Measurements from ENCODE around the gene CDK6. TPM values are rescaled to one million over a fixed set of nuclear protein-coding genes. Genes with fewer than 3 reads are reported as not detected.

CDK6 gene
- polyA plus RNA-seq, 3 donors: 40.8 to 45.1 (median 42.3) TPM

- DNase-seq (ENCODE audit: low read depth in 3 of 3, low spot score in 2 of 3): no peak
Observed at GRCh38 chr7:92830027-92830426, 6.3 kb downstream of the CDK6 start.

GRCh38 chr7:92827464-92828120, 8.8 kb downstream of the CDK6 start:
- no peak for DNase-seq (ENCODE audit: low read depth in 3 of 3, low spot score in 2 of 3)

GRCh38 chr7:92826258-92826938, 10.0 kb downstream of the CDK6 start:
- no peak for DNase-seq (ENCODE audit: low read depth in 3 of 3, low spot score in 2 of 3)

- no peak for DNase-seq (ENCODE audit: low read depth in 3 of 3, low spot score in 2 of 3)
Observed at GRCh38 chr7:92824901-92825480, 11.4 kb downstream of the CDK6 start.

GRCh38 chr7:92824450-92824849, 11.9 kb downstream of the CDK6 start:
- DNase-seq (ENCODE audit: low read depth in 3 of 3, low spot score in 2 of 3): no peak

- no peak for DNase-seq (ENCODE audit: low read depth in 3 of 3, low spot score in 2 of 3)
Observed at GRCh38 chr7:92823042-92823441, 13.3 kb downstream of the CDK6 start.

- DNase-seq (ENCODE audit: low read depth in 3 of 3, low spot score in 2 of 3): no peak
Observed at GRCh38 chr7:92820191-92820590, 16.2 kb downstream of the CDK6 start.

- DNase-seq (ENCODE audit: low read depth in 3 of 3, low spot score in 2 of 3): no peak
Observed at GRCh38 chr7:92817398-92817797, 19.0 kb downstream of the CDK6 start.

- no peak for DNase-seq (ENCODE audit: low read depth in 3 of 3, low spot score in 2 of 3)
Observed at GRCh38 chr7:92815412-92815811, 21.0 kb downstream of the CDK6 start.

GRCh38 chr7:92813390-92814024, 22.9 kb downstream of the CDK6 start:
- DNase-seq (ENCODE audit: low read depth in 3 of 3, low spot score in 2 of 3): no peak

- DNase-seq (ENCODE audit: low read depth in 3 of 3, low spot score in 2 of 3): no peak
Observed at GRCh38 chr7:92811158-92811557, 25.2 kb downstream of the CDK6 start.

GRCh38 chr7:92809760-92810573, 26.4 kb downstream of the CDK6 start:
- DNase-seq (ENCODE audit: low read depth in 3 of 3, low spot score in 2 of 3): peak in 1 of 3 donors; percentile 50

GRCh38 chr7:92809397-92809759, 27.0 kb downstream of the CDK6 start:
- no peak for DNase-seq (ENCODE audit: low read depth in 3 of 3, low spot score in 2 of 3)

GRCh38 chr7:92808635-92809034, 27.7 kb downstream of the CDK6 start:
- no peak for DNase-seq (ENCODE audit: low read depth in 3 of 3, low spot score in 2 of 3)

GRCh38 chr7:92808006-92808405, 28.4 kb downstream of the CDK6 start:
- no peak for DNase-seq (ENCODE audit: low read depth in 3 of 3, low spot score in 2 of 3)

GRCh38 chr7:92806496-92806895, 29.9 kb downstream of the CDK6 start:
- no peak for DNase-seq (ENCODE audit: low read depth in 3 of 3, low spot score in 2 of 3)

GRCh38 chr7:92802406-92802805, 34.0 kb downstream of the CDK6 start:
- no peak for DNase-seq (ENCODE audit: low read depth in 3 of 3, low spot score in 2 of 3)

- DNase-seq (ENCODE audit: low read depth in 3 of 3, low spot score in 2 of 3): no peak
Observed at GRCh38 chr7:92799446-92800211, 36.7 kb downstream of the CDK6 start.

- no peak for DNase-seq (ENCODE audit: low read depth in 3 of 3, low spot score in 2 of 3)
Observed at GRCh38 chr7:92798517-92799249, 37.7 kb downstream of the CDK6 start.
